OCI-LY7 (cell line): ENCODE measurements around the gene MAST1. TPM values are rescaled to one million over a fixed set of nuclear protein-coding genes. Genes with fewer than 3 reads are reported as not detected.

ENCODE experiments used
- BruUV-seq: library from RNA; stranded (reverse); fragments of 400-500 nt; replicated peaks from 2 replicates; lab custom pipeline; 2021; lab: Mats Ljungman, UMichigan
- CTCF ChIA-PET: fragments of 300-600 bp; sonication (Branson Sonifier 250); formaldehyde crosslinking; loops from one replicate; lab custom pipeline; 2022; ENCODE audit warnings: antibody characterized with exemption; ENCODE audit not compliant: unreplicated experiment; lab: Charles Lee
- POLR2A ChIA-PET: fragments of 300-600 bp; sonication (Branson Sonifier 250); formaldehyde crosslinking; loops from one replicate; lab custom pipeline; 2022; ENCODE audit warnings: antibody characterized with exemption; lab: Charles Lee
- DNase-seq: peaks from one replicate; pipeline ENCODE4 v3.0.0-alpha.2; 2015; ENCODE audit warnings: low spot score
- H2AFZ ChIP-seq: fragments of 200-600 bp; sonication (generic), shearing (Covaris generic); 2 replicates; pipeline ENCODE4 v1.6.1; 2014; ENCODE audit warnings: mild to moderate bottlenecking, antibody characterized with exemption, low read length, moderate library complexity
- H3K27ac ChIP-seq: fragments of 200-600 bp; sonication (generic); 2 replicates; pipeline ENCODE4 v1.5.1; 2014; ENCODE audit warnings: mixed run types, low read depth, mild to moderate bottlenecking, moderate library complexity, low read length, inconsistent platforms; ENCODE audit not compliant: poor library complexity, severe bottlenecking
- H3K36me3 ChIP-seq: fragments of 200-600 bp; sonication (generic); 2 replicates; pipeline ENCODE4 v1.6.1; 2014; ENCODE audit warnings: mild to moderate bottlenecking, antibody characterized with exemption, low read length, moderate library complexity, mixed read lengths; ENCODE audit not compliant: insufficient read depth
- H3K4me1 ChIP-seq: fragments of 200-600 bp; sonication (generic); 2 replicates; pipeline ENCODE4 v1.5.1; 2014; ENCODE audit warnings: mild to moderate bottlenecking, low read length; ENCODE audit not compliant: insufficient read depth, poor library complexity, severe bottlenecking
- H3K4me2 ChIP-seq: fragments of 200-600 bp; sonication (generic); 2 replicates; pipeline ENCODE4 v1.6.1; 2014; ENCODE audit warnings: mild to moderate bottlenecking, low read length
- H3K4me3 ChIP-seq: fragments of 200-600 bp; sonication (generic); 2 replicates; pipeline ENCODE4 v1.5.1; 2014; ENCODE audit warnings: mild to moderate bottlenecking, low read depth, low read length; ENCODE audit not compliant: poor library complexity, severe bottlenecking
- H3K79me2 ChIP-seq: fragments of 200-600 bp; sonication (generic); 2 replicates; pipeline ENCODE4 v1.6.1; 2016; ENCODE audit warnings: low read depth, mild to moderate bottlenecking, low read length, moderate library complexity, mixed read lengths; ENCODE audit not compliant: insufficient read depth
- H3K9me2 ChIP-seq: fragments of 200-600 bp; sonication (generic); 2 replicates; pipeline ENCODE4 v1.6.1; 2016; ENCODE audit warnings: mild to moderate bottlenecking, low read length, mixed read lengths; ENCODE audit not compliant: insufficient read depth
- H3K9me3 ChIP-seq: fragments of 200-600 bp; sonication (generic); 2 replicates; pipeline ENCODE4 v1.6.1; 2014; ENCODE audit warnings: mild to moderate bottlenecking, mixed run types, low read length, mixed read lengths
- H4K20me1 ChIP-seq: fragments of 200-600 bp; sonication (generic); 2 replicates; pipeline ENCODE4 v1.6.1; 2014; ENCODE audit warnings: mild to moderate bottlenecking, antibody characterized with exemption, low read length, moderate library complexity, mixed read lengths; ENCODE audit not compliant: insufficient read depth
- EZH2phosphoT487 ChIP-seq: fragments of 200-600 bp; sonication (generic); IDR thresholded peaks from 2 replicates; pipeline ENCODE4 v1.6.1; 2018; ENCODE audit warnings: low read depth, borderline replicate concordance, mild to moderate bottlenecking, mixed run types, antibody characterized with exemption, low read length, moderate library complexity, mixed read lengths
- intact Hi-C: fragments of 100-400 bp; cut with micrococcal nuclease; formaldehyde crosslinking; loops from one replicate; pipeline ENCODE4 v1.10.0; 2022; ENCODE audit not compliant: unreplicated experiment
- total RNA-seq, 2 experiments: library from RNA; depleted of rRNA in 1 of 2; stranded (reverse); fragments of >200 nt in 1 of 2; shearing (Covaris generic) in 1 of 2; gene quantifications; 2 replicates each; pipeline ENCODE4 v1.2.3, GENCODE V29; 2014 to 2022
- TF ChIP-seq, protein P1 (sequence below): fragments of 200-600 bp; sonication (generic); conservative IDR thresholded peaks from 2 replicates; pipeline ENCODE4 v1.5.1; 2014; ENCODE audit warnings: mild to moderate bottlenecking, antibody characterized with exemption, low read length, moderate library complexity, mixed read lengths

The MAST1 gene
- total RNA-seq, 2 experiments from 2014 or later = 9.1 to 21.1 TPM

DNA sequence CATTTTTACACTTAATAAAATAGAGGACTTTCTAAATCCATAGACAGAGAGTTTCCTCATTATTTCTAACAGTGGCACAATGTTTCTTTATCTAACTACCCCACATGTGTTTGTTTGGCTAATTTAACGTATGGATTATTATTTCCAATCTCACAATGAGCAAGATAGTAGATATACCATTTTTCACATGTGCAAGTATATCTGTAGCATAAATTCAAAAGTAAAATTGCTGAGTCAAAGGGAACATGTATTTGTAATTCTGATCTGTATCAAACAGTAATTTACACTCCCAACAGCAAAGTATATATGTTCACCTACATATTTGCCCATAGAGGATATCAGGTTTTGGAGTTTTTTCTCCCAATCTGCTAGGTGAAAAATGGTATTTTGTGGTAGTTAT, 18.3 kb downstream of the MAST1 start:
- no peak for TF ChIP-seq EZH2phosphoT487
- TF ChIP-seq, protein P1, sequence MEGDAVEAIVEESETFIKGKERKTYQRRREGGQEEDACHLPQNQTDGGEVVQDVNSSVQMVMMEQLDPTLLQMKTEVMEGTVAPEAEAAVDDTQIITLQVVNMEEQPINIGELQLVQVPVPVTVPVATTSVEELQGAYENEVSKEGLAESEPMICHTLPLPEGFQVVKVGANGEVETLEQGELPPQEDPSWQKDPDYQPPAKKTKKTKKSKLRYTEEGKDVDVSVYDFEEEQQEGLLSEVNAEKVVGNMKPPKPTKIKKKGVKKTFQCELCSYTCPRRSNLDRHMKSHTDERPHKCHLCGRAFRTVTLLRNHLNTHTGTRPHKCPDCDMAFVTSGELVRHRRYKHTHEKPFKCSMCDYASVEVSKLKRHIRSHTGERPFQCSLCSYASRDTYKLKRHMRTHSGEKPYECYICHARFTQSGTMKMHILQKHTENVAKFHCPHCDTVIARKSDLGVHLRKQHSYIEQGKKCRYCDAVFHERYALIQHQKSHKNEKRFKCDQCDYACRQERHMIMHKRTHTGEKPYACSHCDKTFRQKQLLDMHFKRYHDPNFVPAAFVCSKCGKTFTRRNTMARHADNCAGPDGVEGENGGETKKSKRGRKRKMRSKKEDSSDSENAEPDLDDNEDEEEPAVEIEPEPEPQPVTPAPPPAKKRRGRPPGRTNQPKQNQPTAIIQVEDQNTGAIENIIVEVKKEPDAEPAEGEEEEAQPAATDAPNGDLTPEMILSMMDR = no peak
- ChIA-PET CTCF (no interaction called here), POLR2A (no interaction called here)
- Histone ChIP-seq H4K20me1 (no peaks in the 10 kb centered on the region), H3K4me2 (no peak overlapping the region), H2AFZ (no peak overlapping the region), H3K4me3 (no peak overlapping the region), H3K79me2 (no peaks in the 10 kb centered on the region), H3K9me2 (no peaks in the 10 kb centered on the region), H3K36me3 (peaks cover 12% of the 10 kb centered on the region; the same call in 1 of the 2 replicates), H3K9me3 (no peaks in the 10 kb centered on the region), H3K4me1 (no peaks in the 10 kb centered on the region), H3K27ac (no peak overlapping the region)
- intact Hi-C loops = no loop called here
- BruUV-seq = no TSS peak
- no peak for DNase-seq

DNA sequence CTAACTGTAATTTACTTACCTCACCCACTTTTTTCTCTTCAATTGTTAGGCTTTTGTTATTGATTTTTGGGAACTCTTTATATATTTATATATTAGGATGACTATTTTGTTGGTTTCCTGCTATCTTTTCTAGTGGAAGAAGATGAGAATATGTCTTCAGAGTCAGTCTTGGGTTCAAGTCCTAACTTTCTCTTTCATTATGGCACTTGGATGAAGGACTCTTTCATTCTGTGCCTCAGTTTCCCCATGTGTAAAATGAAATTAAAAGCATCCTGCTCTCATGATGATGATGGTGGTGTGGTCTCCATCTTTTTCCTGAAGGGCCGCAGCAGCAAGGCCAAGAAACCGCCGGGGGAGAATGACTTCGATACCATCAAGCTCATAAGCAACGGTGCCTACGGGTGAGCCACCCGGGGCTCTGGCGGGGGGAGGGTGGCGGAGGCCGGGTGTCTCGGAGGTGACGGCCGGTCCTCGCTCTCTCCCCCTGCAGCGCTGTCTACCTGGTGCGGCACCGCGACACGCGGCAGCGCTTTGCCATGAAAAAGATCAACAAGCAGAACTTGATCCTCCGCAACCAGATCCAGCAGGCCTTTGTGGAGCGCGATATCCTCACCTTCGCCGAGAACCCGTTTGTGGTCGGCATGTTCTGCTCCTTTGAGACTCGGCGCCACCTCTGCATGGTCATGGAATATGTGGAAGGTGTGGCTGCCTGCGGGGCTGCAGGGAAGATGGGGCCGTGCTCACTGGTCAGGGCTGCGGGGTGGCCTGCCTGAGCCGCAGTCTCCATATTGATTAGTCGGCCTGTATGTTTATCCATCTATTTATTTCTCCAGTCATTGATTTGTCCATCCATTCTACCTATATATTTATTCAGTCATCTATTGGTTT, 20.0 kb downstream of the MAST1 start:
- POLR2A ChIA-PET = no interaction called here
- H3K4me2 ChIP-seq = no peak overlapping the region
- CTCF ChIA-PET = no interaction called here
- intact Hi-C loops = no loop called here
- H3K4me1 ChIP-seq = no peaks in the 10 kb centered on the region
- H3K9me2 ChIP-seq = no peaks in the 10 kb centered on the region
- H3K36me3 ChIP-seq = peaks cover 12% of the 10 kb centered on the region; the same call in 1 of the 2 replicates
- no peak overlapping the region for H2AFZ ChIP-seq
- no peak for DNase-seq
- H3K27ac ChIP-seq = no peak overlapping the region
- no peaks in the 10 kb centered on the region for H4K20me1 ChIP-seq
- H3K9me3 ChIP-seq = no peaks in the 10 kb centered on the region
- TF ChIP-seq, protein P1 = no peak
- TF ChIP-seq EZH2phosphoT487 = no peak
- no peaks in the 10 kb centered on the region for H3K79me2 ChIP-seq
- no TSS peak for BruUV-seq
- no peak overlapping the region for H3K4me3 ChIP-seq

DNA sequence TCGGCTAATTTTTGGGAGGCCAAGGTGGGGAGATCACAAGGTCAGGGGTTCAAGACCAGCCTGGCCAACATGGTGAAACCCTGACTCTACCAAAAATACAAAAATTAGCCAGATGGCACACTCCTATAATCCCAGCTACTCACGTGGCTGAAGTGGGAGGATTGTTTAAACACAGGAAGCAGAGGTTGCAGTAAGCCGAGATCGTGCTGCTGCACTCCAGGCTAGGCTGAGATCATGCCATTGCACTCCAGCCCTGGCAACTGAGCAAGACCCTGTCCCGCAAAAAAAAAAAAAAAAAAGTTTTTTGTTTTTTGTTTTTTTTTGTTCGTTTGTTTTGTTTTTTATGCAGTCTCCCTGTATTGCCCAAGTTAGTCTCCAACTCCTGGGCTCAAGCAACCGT, 21.2 kb downstream of the MAST1 start:
- no peak for DNase-seq
- intact Hi-C loops = no loop called here
- Histone ChIP-seq H3K4me3 (no peak overlapping the region), H4K20me1 (no peaks in the 10 kb centered on the region), H3K4me2 (no peak overlapping the region), H3K4me1 (no peaks in the 10 kb centered on the region), H3K36me3 (peaks cover 8% of the 10 kb centered on the region; the same call in 1 of the 2 replicates), H2AFZ (no peak overlapping the region), H3K27ac (no peak overlapping the region), H3K9me3 (no peaks in the 10 kb centered on the region), H3K9me2 (no peaks in the 10 kb centered on the region), H3K79me2 (no peaks in the 10 kb centered on the region)
- POLR2A ChIA-PET = no interaction called here
- TF ChIP-seq EZH2phosphoT487 = no peak
- TF ChIP-seq, protein P1 = no peak
- CTCF ChIA-PET = no interaction called here
- BruUV-seq = no TSS peak
